ENCODE data around the gene TNFRSF11A.

Gene TNFRSF11A

DNA sequence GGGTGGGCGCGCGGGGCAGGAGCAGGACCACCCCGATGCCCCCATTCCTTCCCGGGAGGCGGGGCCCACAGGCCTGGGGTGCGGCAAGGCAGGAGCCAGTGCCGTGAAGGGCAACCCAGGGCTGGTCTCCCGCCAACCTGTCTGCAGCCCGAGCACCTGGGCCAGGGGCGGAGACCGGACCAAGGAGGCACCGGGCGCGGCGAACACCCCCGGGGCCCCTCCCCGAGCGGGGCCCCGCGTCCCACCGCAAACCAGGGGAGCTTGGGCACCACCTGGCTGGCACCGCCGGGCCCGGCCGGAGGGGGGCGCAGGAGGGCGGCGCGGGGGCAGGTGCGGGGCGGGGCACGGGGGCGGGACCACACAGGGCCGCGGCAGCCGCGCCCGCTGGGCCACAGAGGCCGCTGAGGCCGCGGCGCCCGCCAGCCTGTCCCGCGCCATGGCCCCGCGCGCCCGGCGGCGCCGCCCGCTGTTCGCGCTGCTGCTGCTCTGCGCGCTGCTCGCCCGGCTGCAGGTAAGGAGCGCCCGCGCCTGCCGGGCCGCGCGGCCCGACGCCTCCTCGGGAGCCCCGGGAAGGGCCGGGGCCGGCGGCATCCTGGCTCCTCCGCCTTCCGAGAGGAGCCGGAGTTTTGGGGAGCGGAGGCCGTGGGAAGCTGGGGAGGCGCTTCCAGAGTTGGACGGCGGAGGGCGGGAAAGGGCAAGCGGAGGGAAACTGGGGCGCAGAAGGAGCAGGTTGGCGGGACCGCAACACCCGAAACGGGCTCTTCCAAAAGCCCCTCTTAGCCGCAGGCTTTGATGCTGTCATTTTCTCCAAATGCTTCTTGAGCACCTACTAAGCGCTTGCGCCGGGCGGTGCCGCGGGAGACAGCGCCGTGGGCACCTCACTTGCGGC is at the start of gene TNFRSF11A:
Gene TNFRSF11A (plus strand): TSS at position 394 of the 889 bp plus-strand sequence. CDS start 43 bp downstream, at position 437.
- FAIRE-seq, result no peak

DNA sequence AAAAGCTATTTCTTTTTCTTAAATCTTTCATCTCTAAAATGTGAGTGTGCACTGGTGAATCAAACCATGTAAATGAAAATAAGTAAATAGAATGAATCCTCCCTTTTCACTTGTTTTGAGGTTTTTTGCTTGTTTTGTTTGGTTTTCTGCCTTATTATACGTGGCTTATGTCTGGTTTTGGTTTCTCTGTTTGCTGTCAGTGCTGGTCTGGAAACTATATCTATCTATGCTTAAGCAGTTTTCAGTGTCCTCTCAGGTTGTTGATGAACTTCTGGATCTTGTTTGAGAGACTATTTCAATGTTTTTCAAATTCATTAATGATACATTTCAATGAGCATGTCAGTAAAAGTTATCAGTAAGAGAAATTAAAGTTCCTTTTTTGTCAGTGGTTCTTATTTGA is 48.1 kb upstream of the TNFRSF11A start:
- no peak for DNase-seq (ENCODE audit: low spot score)
- no peak for FAIRE-seq

More for the DNA sequence above, at the start of gene TNFRSF11A:
- DNase-seq (ENCODE audit: low spot score), result no peak

DNA sequence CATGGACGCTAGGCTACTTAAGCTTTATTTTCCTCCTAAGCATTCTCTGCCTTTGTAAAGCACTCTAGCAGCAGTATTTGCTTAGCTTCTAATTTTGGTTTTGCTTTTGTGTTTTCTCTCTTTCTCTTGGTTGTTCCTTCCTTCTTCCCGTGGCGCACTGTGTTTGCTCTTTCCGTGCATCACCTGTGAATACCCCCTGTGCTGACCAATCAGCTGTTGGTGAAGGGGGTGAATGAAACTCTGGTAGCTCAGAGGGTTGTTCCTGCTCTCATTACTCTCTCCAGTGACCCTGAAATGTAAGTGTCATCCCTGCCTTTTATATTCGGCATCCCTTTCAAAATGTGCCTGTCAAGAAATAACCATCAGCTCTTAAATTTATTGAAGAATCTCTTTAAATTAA is 45.5 kb upstream of the TNFRSF11A start:
- FAIRE-seq (no peak), DNase-seq (ENCODE audit: low spot score) (no peak)

DNA sequence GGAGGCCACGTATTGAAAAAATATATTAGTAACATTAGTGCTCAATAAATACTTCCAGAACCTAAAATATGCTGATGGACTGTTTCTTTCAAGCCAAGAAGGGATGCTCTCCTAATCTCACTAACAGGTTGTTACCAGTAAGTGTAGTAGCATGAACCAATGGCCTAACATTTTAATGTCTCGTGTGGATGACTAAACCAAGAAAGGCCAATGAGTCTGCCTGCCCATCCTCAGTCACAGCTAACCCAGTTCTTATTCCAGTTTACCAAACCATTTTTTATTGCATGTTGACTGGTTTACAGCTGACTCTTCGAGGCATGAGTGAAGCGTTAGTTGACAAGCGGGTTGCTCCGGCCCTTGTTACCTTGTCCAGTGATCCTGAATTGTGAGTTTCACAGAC is 45.1 kb upstream of the TNFRSF11A start:
- no peak for FAIRE-seq
- no peak for DNase-seq (ENCODE audit: low spot score)

DNA sequence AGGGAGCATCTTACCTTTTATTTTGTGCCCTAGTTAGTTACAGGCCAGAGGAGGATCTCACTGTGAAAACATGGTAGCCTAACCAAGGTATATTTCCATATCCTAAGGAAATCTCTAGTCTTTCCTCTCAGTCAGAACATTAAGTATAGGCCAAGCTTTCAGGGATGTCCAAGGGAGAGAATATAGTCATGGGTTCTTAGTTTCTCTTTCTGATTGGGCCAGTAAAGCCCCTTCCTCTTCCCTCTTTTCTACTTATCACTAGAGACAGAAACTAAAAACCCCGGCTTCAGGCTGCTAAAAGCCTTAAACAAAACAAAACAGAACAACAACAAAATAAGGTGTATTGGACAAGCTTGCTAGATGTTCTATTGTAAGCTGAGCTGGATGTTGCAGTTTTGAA is 44.3 kb upstream of the TNFRSF11A start:
- FAIRE-seq (no peak), DNase-seq (ENCODE audit: low spot score) (no peak)

DNA sequence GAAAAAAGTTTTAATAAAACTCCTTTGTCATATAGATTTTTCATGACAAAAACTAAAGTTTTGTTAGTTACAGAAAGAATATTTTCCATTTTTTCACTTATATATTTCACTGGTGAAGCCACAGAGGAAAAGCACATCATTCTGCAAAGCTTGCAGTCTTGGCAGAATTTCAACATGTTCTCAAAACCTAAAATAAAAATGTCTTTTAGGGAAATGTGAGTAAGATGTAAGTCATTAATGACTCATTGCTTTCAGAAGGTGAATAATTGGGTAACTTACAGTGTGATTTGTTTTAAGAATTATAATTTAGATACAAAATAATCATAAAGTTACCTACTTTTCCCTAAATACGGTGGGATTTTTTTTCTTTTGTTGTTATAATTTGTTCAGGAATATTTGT is 43.4 kb upstream of the TNFRSF11A start:
- FAIRE-seq, result no peak
- peak; percentile 2 for DNase-seq (ENCODE audit: low spot score)

DNA sequence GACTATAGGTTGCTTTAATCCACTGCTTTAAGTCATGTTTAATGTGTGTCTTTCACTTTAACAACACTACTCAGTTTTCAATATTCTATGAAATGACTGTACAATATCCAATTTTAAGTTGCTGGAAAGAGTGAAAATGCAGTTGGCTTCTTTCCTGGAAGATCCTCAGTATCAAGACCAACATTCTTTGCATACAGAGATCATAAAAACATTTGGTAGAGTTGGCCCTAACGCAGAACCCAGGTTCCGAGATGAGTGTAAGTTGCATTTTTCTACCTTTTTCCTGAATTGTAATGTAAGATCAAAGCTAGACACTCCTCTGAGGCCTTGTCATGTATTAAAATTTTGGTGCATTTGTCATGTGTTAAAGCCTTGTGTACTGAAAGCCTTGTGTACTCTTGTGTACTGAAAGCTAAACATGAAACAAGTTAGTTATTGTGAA is 42.9 kb upstream of the TNFRSF11A start:
- DNase-seq (ENCODE audit: low spot score), result peak; percentile 1
- FAIRE-seq, result no peak

DNA sequence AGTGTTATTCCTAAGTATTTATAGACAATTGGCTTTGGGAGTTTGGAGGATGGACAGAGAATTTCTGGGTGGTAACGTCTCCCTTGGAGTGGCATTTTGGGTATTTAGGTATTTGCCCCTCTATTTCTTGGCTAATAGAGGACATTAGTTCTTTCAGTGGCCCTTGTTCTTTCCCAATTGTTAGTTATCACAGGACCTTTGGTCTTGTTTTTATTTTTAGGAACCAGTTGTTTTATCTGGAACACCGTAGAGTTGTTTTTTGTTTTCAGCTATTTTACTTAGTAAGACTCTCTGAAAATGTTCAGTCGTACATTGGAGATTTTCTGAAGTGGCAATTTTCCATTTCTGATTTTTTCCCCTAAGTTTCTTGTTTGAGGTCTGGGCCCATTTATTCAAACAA is 40.5 kb upstream of the TNFRSF11A start:
- FAIRE-seq (no peak), DNase-seq (ENCODE audit: low spot score) (no peak)

DNA sequence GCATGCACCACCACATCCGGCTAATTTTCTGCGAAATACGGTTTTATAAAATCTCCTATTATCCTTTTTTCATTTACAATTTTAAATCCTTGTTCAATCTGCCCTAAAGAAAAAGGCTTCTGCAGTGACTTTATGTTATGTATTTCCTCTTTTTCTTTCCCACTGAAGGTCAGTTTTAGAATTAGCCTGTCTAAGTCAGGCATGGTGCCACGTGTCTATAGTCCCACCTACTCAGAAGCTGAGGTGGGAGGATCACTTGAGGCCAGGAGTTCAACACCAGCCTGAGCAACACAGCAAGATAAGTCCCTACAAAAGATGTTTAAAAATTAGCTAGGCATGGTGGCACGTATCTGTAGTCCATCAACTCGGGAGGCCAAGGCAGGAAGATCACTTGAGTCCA is 39.8 kb upstream of the TNFRSF11A start:
- no peak for FAIRE-seq
- no peak for DNase-seq (ENCODE audit: low spot score)

DNA sequence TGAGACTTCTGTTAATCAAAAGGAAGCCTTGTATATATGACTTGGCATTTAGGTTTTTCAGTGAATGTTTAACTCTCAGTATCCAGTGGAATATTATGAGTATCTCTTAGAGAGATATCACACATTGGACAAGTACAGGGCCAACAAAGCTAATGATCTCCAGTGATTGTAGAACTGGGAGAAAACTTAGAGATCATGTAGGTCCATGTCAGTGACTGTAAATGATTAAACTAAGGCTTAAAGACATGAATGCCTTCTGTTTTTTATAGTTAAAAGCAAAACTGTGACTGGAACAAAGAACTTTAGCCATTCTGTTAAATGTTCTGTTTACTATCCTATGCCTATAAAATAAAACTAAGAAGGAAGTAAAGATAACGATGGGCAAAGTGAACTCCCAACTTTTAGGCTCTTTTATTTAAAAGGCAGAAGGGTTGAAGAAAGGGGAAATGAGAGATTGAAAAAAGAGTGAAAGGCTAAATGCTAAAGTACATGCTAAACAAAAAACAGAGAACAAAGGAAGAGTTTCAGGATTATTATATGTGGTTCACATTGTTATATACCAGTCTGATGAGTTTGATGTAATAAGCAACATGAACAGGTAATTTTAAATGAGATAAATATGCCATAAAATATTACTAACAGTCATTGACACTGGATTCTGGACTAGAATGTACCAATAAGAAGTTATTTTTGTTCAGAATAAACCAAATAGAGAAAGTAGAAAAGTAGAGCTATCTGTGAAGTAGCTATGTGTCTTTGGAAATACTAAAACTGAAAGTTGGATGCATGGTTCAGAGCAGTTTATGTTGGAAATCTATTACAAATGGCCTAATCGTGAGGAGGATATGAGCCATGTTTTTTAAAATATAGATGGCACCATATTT is 37.1 kb upstream of the TNFRSF11A start:
- FAIRE-seq (no peak), DNase-seq (ENCODE audit: low spot score) (no peak)

DNA sequence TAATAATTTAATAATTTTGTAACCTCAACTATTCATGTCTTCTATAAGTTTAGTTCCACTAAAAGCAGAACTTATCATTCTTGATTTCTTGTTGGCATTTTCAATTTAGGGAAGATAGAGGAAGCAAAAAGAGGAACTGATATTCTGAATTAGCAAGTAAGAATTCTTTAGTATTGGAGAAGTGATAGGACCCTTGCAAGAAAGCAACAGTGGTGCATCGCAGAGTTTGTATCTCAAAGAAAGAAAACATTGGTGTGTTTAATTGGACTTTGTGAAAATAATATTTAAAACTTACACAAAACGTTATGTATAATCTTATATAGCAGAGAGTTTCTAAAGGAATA is 36.5 kb upstream of the TNFRSF11A start:
- no peak for FAIRE-seq
- no peak for DNase-seq (ENCODE audit: low spot score)

DNA sequence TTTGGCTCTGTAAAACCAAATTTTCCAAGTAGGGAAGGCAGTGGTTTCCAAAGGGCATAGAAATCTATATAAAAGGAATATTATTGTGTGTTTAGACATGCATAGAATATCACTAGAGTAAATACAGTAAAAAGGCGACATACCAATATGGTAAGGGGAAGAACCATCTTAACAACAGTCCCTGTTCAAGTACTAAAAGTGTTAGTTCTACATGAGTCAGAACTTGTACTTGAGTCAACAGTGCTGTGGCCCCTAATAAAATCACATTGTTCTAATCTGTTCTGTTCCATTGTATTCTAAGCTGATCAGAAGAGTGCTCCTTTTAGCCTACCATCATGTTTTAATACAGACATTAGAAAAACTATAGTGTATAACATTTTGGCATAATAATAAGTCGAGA is 36.1 kb upstream of the TNFRSF11A start:
- DNase-seq (ENCODE audit: low spot score), result no peak
- no peak for FAIRE-seq

DNA sequence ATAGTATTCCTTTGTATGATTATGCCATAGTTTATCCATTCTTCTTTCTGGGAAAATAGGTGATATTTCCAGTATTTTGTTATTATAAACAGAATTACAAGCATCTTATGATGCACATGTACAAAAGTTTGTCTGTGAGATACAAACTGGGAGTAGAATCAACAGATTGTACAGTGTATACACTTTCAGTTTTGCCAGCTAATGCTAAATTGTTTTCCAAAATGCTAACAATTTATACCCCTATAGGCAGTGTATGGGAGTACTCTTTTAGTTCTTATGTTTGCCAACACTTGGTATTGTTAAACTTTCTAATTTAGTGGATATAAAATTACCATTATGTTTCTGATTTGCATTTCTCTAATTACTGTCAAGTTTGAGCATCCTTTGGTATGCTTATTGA is 31.0 kb upstream of the TNFRSF11A start:
- no peak for DNase-seq (ENCODE audit: low spot score)
- no peak for FAIRE-seq

DNA sequence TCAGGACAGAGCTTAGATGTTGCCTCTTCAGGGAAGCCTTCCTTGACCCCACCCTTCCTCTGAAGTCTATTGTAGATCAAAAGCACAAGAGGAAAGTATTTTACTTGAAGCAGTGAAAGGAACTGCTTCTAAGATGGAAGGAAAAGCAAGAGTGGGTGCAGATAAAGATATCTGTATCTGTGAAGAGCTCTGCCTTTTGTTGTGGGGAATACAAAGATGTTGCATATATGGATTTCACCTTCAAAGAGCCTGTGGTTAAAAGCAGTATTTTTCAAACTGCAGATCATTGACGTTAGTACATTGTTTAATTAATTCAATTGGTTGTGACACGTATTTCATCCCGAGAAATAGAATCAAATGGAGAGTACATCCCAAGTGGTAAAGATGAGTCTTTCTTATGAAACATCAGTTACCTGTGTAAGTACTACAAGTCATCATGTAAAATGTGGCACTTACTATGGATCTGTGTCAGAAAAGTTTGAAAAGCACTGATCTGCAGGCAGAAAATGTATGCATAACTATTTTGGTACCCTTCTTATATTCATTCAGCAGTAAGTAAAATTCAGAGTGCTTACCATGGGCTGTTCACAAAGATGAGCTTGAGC is 24.6 kb upstream of the TNFRSF11A start:
- no peak for FAIRE-seq
- no peak for DNase-seq (ENCODE audit: low spot score)

DNA sequence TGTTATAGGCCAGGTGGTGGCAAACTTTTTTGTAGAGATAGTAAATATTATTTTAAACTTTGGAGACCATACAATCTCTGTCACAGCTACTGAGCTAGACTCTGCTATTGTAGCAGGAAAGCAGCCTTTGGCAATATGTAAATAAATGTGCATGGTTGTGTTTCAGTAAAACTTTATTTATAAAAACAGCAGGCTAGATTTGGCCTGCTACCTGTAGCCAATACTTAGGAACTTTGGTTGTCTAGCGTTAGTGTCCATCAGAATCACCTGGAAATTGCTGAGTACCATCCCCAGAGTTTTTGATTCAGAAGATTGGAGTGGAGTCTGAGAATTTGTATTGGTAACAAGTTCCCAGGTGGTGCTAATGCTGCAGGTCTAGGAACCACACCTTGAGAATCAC is 23.8 kb upstream of the TNFRSF11A start:
- FAIRE-seq, result no peak

DNA sequence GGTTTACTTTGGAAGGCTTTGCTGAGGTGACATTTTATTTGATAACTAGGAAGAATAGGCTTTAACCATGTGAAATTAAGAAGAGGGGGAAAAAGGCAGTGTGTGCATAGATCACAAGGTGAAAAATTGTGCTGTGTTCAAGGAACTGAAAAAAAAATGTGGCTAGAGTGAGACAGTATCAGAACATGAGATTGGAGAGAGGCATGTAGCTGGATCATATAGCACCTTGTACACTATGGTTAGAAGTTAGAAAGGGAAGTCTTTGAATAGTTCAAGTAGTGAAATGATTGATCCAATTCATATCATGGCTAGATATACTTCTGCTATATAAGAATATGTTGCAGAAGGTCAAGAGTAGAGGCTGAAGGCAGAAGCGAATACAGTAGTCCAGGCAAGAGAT is 12.3 kb upstream of the TNFRSF11A start:
- FAIRE-seq (no peak), DNase-seq (ENCODE audit: low spot score) (no peak)

More for the DNA sequence above, 23.8 kb upstream of the TNFRSF11A start:
- no peak for DNase-seq (ENCODE audit: low spot score)

DNA sequence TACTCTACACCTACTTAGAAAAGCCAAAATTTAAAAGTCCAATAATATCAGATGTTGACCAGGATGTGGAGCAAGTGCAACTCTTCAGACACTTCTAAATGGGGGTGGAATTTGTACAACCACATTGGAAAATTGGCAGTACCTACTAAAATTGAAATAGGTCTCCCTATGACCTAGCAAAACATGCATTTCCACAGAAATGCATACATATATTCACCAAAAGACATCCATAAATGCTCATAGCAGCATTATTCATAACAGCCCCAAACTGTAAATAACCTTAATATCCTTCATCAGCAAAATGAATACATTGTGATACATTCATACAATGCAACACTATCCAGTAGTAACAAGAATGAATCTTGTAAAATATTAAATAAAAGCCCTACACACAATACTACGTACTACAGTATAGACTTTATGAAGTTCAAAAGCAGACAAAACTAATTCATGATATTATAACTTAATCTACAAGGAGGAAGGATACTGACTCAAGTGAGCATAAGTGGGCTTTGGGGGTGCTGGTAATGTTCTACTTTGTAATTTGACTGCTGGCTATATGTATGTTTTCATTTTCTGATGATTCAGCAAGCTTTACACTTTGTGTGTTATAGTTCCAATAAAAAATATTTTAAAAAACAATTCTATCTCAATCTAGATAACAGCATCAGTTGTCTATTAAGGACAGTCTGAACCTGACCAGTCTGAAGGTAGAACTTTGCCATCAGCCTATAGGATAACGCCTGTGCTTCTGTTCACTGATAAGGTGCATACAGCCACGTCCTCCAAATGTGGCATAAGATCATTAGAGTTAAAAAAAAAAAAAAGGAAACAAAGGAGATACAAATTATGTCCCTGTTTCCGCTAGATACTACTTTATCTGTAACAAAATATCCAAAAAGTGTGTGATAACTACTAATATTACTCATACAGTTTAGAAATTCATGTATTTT is 6.6 kb upstream of the TNFRSF11A start:
- FAIRE-seq (no peak), DNase-seq (ENCODE audit: low spot score) (no peak)

DNA sequence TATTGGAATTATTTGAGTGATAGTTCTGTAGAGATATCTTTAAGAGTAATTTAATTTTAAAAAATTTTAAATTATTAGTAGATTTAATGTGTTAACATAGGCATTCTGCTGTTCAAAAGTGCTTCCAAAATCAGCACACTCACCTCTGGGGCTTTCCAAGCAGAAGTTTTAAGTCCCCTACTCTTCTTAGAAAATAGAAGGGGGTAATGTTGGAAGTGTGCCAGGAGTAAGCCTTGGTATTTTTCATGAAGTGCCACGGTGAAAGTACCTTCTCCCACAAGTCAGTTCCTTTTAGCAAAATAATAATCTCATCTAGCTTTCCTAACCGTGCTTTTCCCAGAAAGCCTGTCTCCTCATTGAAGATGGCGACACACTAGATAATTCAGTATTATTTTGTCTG is 3.9 kb upstream of the TNFRSF11A start:
- FAIRE-seq (no peak), DNase-seq (ENCODE audit: low spot score) (no peak)

DNA sequence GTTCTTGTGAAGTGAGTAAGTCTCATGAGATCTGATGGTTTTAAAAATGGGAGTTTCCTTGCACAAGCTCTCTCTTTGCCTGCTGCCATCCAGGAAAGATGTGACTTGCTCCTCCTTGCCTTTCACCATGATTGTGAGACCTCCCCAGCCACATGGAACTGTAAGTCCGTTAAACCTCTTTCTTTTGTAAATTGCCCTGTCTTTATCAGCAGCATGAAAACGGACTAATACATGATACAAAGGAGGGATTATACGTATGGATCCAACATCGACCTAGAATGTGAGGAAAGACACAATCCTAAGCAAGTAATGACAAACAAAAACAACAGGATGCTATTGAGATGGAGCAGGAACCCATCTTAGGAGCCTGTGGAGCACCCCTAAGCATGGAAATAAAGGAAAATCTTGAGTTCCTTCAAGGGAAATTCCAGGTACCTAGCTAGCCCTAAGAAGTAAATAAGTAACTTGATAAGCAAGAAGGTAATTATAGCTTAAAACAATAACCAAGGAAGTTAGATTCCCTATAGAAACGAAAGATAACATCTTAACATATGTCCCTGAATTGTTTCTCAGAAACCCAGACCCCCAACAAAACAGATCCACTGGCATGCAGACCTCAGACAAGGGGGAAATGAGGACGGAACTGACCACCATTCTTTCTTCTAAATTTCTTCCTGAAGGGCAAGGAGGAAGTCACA is 1.5 kb upstream of the TNFRSF11A start:
- DNase-seq (ENCODE audit: low spot score) (no peak), FAIRE-seq (no peak)

DNA sequence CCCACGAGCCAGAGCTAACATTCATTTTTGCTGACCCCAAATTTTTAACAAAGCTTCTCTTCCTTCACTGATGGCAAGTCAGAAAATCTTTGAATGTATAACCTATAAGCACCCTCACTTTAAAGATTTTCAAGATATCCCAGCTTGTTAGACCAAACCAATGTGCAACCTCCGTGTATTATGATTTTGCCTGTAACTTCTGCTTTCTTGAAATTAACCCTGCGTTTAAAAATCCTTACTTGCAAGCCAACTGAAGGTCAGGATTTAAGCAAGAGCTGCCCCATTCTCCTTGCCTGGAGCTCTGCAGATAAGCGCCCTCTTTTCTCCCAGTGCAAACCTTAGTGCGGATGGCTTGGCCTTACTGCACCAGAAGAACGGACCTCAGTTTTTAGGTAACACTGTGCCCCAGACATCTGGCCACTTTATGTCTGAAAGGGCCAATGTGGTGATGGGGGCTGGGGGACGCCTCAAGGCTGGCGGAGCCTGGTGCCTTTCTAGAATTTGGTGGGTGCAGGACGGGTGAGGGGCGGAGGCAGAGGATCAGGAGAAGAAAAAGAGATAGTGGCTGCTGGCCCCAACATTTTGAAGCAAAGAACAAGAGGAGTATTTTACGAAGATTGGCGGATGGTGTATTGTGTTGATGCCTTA is 805 bp upstream of the TNFRSF11A start:
- DNase-seq (ENCODE audit: low spot score) (no peak), FAIRE-seq (no peak)

Measured in urothelium cell line (cell line).